ENCODE results near the gene GPER1.
A peak's percentile ranks its signal among the peaks of the same experiment; 100 is the strongest.

The GPER1 gene

DNA sequence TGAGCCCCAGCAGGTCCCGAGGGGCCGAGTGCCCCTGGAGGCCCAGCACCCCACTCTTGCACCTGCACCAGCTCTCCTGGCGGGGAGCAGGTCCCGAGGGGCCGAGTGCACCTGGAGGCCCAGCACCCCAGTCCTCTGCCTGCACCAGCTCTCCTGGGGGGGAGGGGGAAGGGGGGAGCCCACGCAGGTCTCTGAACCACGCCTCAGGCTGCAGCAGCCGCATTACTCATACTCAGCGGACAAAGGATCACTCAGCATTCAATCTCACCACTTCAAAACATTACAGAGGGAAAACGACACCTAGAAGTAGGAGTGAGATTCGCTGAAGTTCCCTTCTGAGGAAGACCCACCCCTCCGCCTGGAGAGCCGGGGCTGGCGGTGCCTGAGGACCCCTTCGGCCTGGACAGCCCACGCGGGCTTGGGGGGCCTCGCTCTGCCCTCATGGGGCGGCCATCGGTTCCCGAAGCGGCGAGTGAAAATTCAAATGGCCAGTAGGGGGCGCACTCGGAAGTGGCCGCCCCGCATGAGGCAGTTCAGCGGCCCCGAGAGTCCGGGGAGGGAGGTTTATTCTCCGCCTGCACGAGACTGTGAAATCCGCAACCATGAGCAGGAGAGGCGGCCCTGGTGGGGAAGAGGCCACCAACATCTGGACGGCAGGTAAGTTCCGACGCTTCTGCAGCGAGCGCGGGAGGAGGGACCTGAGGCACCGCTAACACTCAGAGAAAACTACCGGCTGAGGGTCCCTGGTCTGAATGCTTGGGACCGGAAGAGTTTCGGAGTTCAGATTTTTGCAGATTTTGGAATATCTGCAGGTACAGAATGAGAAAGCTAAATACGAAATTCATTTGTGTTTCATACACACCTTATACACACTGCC lies 1.1 kb upstream of the GPER1 start:
- peak; percentile 20 to 59 (median 38) for DNase-seq (ENCODE audit: low read depth in 3 of 3, low spot score in 1 of 3)

- no peak for DNase-seq (ENCODE audit: low read depth in 3 of 3, low spot score in 1 of 3)
These were observed 473 bp upstream of the GPER1 start for GRCh38 chr7:1087465-1087814.

DNA sequence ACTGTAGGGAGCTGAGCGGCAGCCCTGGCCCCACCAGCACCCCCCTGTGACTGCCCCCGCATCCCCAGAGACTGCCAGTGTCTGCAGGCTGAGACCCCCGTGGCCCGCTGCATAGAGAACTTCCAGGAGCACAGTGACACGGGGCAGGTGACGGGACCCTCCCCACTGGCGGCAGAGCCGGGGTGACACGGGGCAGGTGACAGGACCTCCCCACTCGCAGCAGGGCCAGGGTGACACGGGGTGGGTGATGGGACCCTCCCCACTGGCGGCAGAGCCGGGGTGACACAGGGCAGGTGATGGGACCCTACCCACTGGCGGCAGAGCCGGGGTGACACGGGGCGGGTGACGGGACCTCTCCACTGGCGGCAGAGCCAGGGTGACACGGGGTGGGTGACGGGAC lies 2.3 kb downstream of the GPER1 start:
- DNase-seq (ENCODE audit: low read depth in 3 of 3, low spot score in 1 of 3): no peak

DNA sequence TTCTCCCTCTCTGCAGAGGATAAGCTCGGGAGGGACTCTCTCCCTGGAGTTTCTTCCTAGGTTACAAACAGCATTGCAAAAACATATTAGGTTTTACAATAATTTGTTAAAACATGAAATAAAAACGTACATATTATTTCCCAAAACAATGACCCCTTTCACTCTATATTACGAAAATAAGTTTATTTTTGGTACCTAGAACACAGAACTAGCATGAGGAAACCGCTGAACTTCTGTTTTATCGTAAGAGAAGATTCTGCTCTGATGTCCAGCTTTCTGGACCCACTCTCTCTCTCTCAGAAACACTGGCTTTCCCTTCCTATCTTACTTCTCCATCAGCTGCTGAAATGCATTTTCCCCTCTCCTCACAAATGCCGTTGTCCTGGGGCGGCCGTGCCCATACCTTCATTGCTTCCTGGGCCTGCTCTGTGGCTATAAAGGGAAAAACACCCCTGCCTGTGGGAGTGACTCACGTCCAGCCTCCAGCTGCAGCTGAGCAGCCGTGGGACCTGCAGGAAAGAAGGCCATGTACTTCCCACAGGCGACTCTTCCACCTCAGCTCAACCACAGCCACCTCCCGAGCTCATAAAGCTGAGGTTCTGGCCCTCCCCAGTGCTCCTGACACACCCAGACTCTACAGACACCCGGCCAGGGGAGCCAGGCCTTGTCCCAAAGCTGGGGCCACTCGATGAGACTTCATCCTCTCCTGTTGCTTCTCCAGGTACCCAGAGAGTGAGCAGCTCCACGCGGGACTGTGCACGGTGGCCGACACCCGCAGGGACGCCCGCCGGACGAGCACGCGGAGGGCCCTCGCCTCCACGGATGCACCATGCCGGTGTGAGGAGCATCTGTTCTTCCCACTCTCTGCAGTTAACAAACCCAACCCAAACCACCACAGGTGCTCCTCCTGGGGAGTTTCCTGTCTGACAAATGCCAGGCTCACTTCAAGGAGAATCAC lies 3.1 kb downstream of the GPER1 start:
- no peak for DNase-seq (ENCODE audit: low read depth in 3 of 3, low spot score in 1 of 3)

DNA sequence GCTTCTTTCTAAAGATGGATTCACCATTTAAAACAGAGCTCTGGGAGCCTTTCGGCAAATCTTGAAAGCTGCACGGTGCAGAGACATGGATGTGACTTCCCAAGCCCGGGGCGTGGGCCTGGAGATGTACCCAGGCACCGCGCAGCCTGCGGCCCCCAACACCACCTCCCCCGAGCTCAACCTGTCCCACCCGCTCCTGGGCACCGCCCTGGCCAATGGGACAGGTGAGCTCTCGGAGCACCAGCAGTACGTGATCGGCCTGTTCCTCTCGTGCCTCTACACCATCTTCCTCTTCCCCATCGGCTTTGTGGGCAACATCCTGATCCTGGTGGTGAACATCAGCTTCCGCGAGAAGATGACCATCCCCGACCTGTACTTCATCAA lies 3.7 kb downstream of the GPER1 start:
- no peak for DNase-seq (ENCODE audit: low read depth in 3 of 3, low spot score in 1 of 3)

DNA sequence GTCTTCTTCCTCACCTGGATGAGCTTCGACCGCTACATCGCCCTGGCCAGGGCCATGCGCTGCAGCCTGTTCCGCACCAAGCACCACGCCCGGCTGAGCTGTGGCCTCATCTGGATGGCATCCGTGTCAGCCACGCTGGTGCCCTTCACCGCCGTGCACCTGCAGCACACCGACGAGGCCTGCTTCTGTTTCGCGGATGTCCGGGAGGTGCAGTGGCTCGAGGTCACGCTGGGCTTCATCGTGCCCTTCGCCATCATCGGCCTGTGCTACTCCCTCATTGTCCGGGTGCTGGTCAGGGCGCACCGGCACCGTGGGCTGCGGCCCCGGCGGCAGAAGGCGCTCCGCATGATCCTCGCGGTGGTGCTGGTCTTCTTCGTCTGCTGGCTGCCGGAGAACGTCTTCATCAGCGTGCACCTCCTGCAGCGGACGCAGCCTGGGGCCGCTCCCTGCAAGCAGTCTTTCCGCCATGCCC lies 4.3 kb downstream of the GPER1 start:
- DNase-seq (ENCODE audit: low read depth in 3 of 3, low spot score in 1 of 3): no peak

- no peak for DNase-seq (ENCODE audit: low read depth in 3 of 3, low spot score in 1 of 3)
These were observed 5.0 kb downstream of the GPER1 start for GRCh38 chr7:1092806-1093501.

- no peak for DNase-seq (ENCODE audit: low read depth in 3 of 3, low spot score in 1 of 3)
These were observed 5.6 kb downstream of the GPER1 start for GRCh38 chr7:1093502-1093843.

DNA sequence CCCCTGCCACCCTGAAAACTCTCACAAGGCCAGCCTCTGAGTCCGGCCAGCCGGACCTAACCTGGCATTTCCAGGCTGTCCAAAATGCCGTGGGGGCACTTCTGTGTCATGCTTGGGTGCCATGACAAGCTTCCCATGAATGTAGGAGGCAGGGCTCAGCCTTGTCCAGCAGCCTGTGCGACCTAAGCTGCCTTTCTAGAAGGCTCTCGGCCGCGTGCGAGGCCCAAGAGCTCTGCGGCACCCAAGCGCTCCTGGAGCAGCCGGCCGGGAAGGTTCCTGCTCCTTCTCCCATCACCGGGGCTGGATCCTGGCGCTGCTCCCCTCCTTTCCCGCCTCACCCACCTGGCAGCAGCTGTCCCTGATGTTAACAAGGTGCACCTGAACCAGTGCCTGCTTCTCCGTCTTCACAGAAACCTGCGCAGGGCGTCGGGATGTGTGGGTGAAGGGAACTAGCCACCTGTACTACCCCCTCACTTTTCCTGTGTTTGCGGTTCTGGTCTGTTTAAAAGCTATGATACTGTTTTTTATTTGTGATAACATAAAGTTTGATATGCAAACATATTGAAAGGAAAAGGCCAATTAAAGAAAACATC lies 6.1 kb downstream of the GPER1 start:
- DNase-seq (ENCODE audit: low read depth in 3 of 3, low spot score in 1 of 3): no peak

DNA sequence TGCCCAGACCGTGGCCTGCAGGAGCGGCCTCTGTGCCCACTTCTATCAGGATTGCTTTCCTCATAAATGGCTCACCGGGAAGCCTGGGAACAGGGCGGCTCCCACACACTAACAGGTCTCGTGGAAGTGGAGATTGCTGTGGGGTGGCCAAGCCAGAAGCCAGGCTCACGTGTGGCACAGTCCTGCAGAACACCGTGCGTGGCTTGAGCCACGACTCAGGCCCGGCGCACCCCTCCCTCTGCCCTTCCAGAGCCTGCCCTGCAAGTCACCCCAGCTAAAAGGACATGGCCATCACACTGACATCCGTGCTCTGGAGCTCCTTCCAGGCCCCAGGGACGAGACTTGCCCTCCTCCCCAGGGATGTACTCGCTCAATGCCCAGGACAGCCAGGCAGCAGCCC lies 7.0 kb downstream of the GPER1 start:
- no peak for DNase-seq (ENCODE audit: low read depth in 3 of 3, low spot score in 1 of 3)

- no peak for DNase-seq (ENCODE audit: low read depth in 3 of 3, low spot score in 1 of 3)
These were observed 7.8 kb downstream of the GPER1 start for GRCh38 chr7:1095621-1096155.

DNA sequence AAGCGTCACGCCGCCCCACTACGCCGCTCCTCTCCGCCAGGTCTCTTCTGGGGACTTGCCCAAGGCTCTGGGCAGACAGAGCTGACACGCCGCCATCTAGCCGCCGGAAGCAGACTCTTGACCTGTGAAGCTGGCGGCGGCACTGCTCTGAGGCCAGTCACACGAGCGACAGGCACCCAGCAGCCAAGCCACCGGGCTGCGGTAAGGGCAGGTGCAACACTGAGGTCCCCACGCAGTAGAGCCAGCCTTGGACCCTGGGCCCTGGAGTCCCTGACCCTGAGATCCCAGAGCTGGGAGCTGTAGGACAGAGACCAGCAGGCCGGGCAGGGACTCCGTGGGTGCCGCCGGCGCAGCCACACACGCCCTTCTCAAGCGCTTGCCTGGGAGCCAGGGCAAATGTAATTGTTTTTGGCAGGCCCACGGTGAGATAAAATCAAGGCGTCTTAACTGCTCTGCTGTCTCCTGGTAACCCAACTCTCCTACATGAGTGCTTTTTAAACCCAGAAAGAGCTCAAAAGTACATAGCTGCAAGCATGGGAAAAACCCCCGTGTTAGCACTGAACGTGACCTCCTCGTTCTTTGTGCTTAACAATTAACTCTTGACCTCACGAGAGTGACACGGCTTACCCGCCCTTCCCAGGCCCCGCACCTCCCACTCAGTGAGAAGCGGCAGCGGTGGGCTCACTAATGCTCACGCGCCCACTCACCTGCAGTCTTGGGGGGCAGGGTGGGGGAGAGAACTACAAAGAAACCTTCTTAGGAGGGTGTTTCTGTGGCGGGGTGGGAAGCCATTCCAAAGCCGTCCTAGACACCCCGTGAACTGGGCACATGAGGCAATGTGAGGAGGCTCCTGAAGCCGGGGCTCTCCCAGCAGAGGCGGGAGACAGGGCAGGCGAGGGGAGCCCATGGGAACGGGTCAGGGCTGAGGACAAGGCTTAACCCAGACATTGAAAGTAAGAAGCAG lies 8.5 kb downstream of the GPER1 start:
- DNase-seq (ENCODE audit: low read depth in 3 of 3, low spot score in 1 of 3): no peak

DNA sequence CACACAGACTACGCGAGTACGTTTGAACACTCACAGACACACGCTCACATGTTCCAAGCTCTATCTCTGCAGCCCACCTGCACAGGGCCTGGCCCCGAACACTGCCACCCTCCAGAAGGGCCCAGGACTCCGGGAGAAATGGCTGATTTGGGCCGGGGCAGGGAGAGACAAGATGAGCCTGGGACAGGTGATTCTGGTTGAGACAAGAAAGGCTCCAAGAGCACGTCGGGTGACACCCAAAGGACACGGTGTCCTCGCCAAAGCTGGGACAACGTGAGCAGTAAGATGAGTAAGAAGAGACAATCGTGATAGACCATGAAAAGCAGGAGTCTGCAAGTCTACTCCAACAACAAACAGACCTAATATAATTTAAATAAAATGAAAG lies 9.2 kb downstream of the GPER1 start:
- DNase-seq (ENCODE audit: low read depth in 3 of 3, low spot score in 1 of 3): no peak

DNA sequence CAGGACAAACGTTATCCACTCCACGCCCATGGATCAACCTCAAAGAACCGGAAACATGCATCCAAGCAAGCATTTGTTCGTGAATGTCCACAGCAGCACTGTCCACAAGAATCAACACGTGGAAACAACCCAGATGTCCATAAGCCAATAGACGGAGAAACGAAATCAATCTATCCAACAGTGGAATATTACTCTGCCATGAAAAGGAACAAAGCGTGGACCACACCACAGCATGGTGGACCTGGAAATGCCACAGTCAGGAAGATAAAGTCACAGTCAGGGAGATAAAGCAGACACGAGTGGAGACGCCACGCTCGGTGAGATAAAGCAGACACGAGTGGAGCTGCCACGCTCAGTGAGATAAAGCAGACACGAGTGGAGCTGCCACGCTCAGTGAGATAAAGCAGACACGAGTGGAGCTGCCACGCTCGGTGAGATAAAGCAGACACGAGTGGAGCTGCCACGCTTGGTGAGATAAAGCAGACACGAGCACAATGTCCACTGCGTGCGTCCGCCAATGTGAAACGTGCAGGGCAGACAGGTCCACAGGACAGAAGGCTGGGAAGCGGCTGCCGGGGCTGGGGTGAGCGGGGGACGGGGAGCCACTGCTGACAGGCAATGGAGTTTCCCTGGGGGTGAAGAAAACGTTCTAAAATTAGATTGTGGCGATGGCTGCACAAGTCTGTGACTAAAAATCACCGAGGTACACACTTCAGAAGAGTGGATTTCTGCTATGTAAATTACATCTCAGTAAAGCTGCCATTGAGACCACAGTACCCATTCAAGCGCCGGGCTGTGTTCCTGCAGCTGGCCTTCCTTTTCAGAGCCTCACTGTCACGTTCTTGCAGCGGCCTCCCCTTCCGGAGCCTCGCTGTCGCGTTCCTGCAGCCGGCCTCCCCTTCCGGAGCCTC lies 10.6 kb downstream of the GPER1 start:
- DNase-seq (ENCODE audit: low read depth in 3 of 3, low spot score in 1 of 3): no peak

DNA sequence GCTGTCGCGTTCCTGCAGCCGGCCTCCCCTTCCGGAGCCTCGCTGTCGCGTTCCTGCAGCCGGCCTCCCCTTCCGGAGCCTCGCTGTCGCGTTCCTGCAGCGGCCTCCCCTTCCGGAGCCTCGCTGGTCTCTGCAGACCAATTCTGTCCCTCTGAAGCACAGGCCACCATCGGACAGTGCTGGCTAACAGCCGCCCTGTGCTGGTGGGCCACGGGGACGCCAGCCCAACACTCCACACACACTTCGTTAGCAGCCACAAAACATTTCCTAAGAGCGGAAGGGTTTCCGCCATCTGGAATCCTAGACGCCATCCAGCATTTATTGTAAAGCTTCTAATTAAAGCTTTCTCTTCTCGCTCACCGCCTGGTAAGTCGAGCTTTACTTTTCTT lies 11.2 kb downstream of the GPER1 start:
- no peak for DNase-seq (ENCODE audit: low read depth in 3 of 3, low spot score in 1 of 3)

DNA sequence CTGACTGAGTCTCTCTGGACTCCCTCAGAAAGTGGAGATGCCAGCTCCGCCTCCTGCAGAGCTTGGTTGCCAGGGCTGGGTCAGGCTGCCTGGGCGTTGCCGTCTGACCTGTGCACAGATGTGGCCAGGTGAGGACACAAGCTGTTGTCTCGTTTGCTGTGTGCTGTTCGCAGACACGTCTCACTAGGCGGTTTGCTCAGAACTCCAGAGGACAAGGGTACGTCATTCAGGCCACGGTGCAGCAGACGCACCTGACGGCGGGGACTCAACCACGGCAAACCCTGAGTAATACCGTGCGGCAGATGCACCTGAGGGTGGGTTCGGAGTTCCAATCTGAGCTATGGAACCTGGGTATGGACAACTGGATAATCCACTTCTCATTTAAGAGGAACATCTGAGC lies 11.7 kb downstream of the GPER1 start:
- no peak for DNase-seq (ENCODE audit: low read depth in 3 of 3, low spot score in 1 of 3)

- DNase-seq (ENCODE audit: low read depth in 3 of 3, low spot score in 1 of 3): no peak
These were observed 12.5 kb downstream of the GPER1 start for GRCh38 chr7:1100386-1100785.

DNA sequence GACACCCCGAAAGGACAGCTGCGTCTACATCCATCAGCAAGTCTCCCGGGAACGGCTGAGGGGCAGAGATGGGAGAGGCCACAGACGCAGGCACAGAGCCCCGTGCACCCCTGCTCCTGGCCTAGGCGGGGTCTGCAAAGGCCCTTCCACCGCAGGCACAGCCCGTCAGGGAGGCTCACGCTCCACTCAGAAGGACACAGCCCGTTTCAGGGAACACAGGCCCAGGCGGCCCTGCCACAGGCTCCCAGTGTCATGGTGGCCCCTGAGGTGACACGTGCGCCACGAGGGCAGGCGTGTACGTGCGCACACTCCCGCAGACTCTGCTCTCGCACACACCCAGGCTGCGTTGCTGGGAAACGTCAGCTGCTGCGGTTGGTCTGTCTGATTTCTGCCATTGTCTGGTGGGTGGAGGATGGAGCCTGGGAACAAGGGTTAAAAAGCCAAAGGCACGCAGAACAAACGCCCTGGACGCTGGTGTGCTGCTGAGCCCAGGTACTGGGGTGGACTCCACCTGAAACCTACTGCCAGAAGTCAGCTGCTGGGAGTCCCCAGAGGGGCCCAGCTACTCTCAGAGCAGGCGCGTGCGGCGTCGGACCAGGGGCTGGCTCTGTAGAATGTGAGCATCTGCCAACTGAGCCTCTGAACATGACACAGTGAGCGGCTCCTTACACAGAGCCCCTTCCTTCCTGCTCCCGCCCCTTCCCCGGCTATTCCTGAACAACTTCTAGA lies 13.1 kb downstream of the GPER1 start:
- DNase-seq (ENCODE audit: low read depth in 3 of 3, low spot score in 1 of 3): no peak
